IgD-negative memory B cell (primary cell): ENCODE results near the gene FGFR3. TPM values are rescaled to one million over a fixed set of nuclear protein-coding genes. Genes with fewer than 3 reads are reported as not detected.

ENCODE experiments used
- H3K27ac Mint-ChIP-seq, 3 donors: one replicate each; pipeline ENCODE4 v1.8.0; 2020 to 2022; ENCODE audit warnings: mild to moderate bottlenecking in 3 of 3, mixed read lengths in 3 of 3, moderate library complexity in 1 of 3
- H3K27me3 Mint-ChIP-seq: one replicate; pipeline ENCODE4 v1.8.0; 2021; ENCODE audit warnings: mixed read lengths
- H3K36me3 Mint-ChIP-seq: one replicate; pipeline ENCODE4 v1.8.0; 2020; ENCODE audit warnings: mild to moderate bottlenecking, mixed read lengths
- H3K4me1 Mint-ChIP-seq, 3 donors: one replicate each; pipeline ENCODE4 v1.8.0; 2020 to 2022; ENCODE audit warnings: mixed read lengths in 3 of 3, mild to moderate bottlenecking in 1 of 3
- H3K4me3 Mint-ChIP-seq, 4 donors: one replicate each; pipeline ENCODE4 v1.8.0; 2020 to 2022; ENCODE audit warnings: mild to moderate bottlenecking in 4 of 4, mixed read lengths in 4 of 4, moderate library complexity in 3 of 4
- H3K9me3 Mint-ChIP-seq, 3 donors: one replicate each; pipeline ENCODE4 v1.8.0; 2020 to 2021; ENCODE audit warnings: mixed read lengths in 3 of 3, mild to moderate bottlenecking in 1 of 3
- polyA plus RNA-seq: library from polyadenylated mRNA; unstranded; fragments of 300-500 nt; fragmentation: Illumina TruSeq; gene quantifications from one replicate; pipeline ENCODE4 v1.2.3, GENCODE V29; 2021

Gene FGFR3
- polyA plus RNA-seq, 1 donor from 2014 or later, result 0.45 TPM

DNA sequence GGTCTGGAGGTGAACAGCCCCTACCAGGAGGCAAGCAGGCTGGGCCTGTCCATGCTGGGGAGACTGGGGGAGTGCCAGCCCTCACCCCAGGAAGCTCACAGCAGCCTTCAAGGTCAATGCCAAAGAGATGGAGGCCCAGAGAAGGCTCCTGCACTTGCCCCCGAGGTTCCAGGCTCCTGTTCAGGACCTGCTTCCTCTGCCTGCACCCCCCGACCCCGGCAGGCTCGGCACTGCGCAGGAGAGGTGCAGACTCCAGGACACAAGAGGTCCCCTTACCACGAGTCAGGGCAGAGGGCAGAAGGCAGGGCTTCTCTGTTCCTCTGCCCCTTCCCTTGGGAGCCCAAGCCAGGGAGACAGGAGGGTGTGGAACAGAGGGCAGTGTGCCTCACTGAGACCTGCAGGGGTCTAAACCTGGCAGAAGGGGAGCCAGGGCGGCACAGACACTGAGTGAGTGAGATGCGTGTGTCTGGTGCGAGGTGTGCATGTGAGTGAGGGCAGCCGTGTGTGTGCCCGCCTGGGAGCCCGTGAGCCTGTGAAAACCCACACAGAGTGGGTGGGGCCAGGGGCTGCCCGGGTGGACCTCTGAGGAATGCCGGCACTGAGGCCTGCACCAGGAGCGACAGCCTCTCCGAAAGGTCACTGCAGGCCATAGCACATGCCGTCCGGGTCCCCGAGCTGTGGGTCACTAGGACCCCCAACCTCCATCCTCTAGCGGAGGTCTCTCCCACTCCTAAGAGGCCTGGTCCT, 30.7 kb upstream of the FGFR3 start:
- H3K36me3 Mint-ChIP-seq, result no peaks in the 10 kb centered on the region
- H3K27ac Mint-ChIP-seq, result no peak overlapping the region
- H3K4me3 Mint-ChIP-seq, result peak overlapping the region in 1 of 4 donors; percentile 50
- no peaks in the 10 kb centered on the region for H3K9me3 Mint-ChIP-seq
- H3K4me1 Mint-ChIP-seq, result no peaks in the 10 kb centered on the region
- peaks cover 10% of the 10 kb centered on the region for H3K27me3 Mint-ChIP-seq

DNA sequence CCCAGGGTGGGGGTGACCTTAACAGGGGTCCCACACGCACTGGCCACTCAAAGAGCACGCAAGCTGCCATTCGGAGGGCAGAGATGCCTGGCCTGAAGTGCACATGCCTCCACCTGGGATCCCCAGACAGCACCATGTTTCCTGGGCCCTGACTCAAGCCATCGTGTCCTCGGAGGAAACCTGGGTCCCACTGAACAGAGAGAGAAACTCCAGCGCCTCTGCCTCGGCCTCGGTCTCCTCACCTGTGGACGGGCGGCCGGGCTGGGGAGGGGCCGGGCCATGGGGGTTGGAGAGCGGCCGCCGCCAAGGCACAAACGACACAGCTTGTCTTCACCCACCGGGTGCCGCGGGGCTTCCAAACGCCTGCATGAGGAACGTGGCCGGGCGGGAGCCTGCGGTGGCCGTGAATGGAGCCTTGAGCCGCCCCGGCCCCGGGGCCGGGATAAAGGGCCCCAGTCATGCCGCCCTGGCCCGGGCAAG, 30.0 kb upstream of the FGFR3 start:
- Mint-ChIP-seq H3K27me3 (peaks cover 13% of the 10 kb centered on the region), H3K4me3 (no peak overlapping the region), H3K27ac (no peak overlapping the region), H3K4me1 (no peaks in the 10 kb centered on the region), H3K36me3 (no peaks in the 10 kb centered on the region), H3K9me3 (no peaks in the 10 kb centered on the region)

DNA sequence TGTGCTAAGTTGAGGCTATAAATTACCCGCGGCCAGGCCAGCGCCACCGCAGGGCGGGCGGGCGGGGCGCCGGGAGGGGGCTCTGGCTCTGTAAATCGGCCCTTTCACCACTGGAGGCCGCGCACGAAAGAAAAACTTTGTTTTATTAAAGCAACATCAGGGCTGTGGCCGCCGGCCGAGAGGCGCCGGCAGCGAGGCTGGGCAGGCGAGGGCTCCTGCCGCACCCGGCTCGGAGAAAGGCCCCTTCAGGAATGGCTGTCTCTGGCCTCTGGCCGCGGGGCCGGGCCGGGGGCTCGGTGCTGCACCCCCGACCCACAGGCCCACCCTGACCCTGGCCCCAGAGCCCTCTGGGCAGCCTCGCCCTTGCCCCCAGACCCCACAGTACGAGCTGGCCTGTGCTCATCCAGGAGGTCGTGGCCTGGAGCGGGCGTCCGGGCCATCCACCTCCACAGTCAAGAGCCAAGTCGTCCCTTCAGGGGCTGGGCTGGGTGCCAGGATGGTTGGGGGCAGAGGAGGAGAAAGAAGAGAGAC, 29.5 kb upstream of the FGFR3 start:
- H3K4me3 Mint-ChIP-seq, result peak overlapping the region in 1 of 4 donors; percentile 27
- H3K36me3 Mint-ChIP-seq, result no peaks in the 10 kb centered on the region
- peaks cover 0 to 2% (median 2%) of the 10 kb centered on the region in 3 donors for H3K4me1 Mint-ChIP-seq
- peaks cover 16% of the 10 kb centered on the region for H3K27me3 Mint-ChIP-seq
- H3K9me3 Mint-ChIP-seq, result no peaks in the 10 kb centered on the region
- no peak overlapping the region for H3K27ac Mint-ChIP-seq

DNA sequence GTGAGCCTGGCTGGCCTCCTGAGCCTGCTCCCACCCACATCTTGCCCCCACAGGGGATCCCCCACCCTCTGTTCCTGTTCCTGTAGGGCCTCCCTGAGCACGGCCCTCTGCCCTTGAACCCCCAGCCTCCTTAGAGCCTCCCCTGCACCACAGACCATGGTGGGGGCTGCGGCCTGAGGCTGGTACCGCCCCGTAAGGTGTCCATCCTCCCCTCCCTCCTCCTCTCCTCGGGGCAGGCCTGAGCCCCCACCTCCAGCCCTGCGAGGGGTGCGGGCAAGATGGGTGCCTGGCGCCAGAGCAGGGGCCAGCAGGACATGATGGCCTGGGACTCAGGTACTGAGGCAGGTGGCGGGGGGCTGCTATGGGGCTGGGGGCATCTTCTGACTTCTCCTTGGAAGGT, 28.4 kb upstream of the FGFR3 start:
- Mint-ChIP-seq H3K4me3 (peak overlapping the region in 1 of 4 donors; percentile 10), H3K27me3 (peaks cover 16% of the 10 kb centered on the region), H3K9me3 (no peaks in the 10 kb centered on the region), H3K27ac (no peak overlapping the region), H3K36me3 (no peaks in the 10 kb centered on the region), H3K4me1 (peaks cover 0 to 4% (median 2%) of the 10 kb centered on the region in 3 donors)

DNA sequence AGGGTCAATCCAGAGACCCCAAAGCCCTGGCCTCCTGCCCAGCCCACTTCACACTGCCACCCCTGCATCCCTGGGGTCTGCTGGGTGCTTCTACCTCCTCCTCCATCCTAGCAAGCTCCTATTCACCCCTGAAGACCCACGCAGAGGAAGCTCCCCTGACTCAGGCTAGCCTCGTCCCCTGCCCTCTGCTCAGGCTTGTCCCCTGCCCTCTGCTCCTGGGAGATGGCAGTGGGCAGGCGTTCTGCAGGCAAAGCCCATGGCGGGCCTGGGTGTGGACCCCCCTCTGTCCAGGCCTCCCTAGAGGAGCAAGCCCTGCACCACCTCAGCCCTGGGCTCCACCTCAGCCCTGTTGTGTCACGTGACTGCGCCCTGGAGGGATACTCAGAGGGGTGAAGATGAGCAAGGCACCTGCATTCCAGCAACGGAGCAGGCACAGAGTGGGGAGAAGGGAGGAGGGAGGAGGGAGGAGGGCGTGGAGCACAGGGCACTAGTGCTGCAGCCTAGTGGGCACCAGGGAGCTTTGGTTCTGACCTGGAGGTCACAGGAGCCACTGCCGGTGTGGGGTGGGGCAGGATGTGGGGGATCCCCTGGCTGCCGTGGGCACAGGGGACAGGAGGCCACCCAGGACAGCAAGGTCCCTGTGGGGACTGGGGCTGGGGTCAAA, 27.6 kb upstream of the FGFR3 start:
- H3K36me3 Mint-ChIP-seq, result no peaks in the 10 kb centered on the region
- H3K4me3 Mint-ChIP-seq, result peak overlapping the region in 2 of 4 donors; percentile 65 to 78
- H3K27ac Mint-ChIP-seq, result no peak overlapping the region
- H3K27me3 Mint-ChIP-seq, result peaks cover 16% of the 10 kb centered on the region
- no peaks in the 10 kb centered on the region for H3K9me3 Mint-ChIP-seq
- H3K4me1 Mint-ChIP-seq, result peaks cover 0 to 4% (median 2%) of the 10 kb centered on the region in 3 donors

DNA sequence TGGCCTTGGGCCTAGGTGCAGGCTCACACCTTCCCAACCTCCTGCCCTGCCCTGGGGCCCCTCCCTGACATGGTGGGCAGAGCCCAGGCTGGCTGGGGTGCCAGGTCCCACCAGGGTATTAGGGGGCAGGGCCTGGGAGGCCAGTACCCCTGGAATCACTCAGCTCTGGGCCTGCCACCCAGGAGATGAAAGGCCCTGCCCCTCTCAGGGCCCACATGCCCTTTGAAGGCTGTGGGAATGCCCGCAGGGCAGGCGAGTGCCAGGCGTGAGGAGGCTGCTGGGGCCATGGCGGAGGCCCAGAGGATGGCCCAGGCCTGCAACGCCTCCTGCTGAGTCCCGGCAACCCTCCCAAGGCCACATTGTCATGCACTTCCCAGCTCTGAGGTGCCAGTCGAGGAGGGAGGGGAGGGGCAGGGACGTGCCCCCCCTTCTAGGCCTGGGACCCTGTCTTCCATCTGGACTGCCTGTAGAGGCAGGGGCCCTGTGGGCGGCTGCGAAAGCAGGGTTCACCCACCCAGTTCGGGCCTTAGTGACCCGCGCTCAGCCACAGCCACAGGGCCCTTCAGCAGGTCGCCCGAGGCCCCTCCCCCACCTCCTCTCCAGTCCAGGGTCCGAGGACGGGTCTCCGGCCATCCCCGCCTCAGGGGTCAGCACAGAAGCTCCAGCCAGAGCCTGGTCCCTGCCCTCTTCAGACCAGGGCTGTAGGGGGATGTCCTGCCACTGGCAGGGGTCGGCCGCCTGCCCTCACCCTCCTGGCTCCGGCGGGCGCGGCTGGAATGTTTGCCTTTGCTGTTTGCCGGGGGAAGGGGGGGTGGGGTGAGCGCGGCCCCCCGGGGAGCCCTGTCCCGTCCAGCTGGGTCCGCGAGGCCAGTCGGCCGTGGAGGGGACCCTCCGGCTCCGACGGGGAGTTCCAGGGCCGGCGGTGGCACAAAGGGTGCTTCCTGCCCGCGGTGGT, 26.7 kb upstream of the FGFR3 start:
- Mint-ChIP-seq H3K9me3 (no peaks in the 10 kb centered on the region), H3K27ac (no peak overlapping the region), H3K27me3 (peaks cover 17% of the 10 kb centered on the region), H3K4me3 (peak overlapping the region in 1 of 4 donors; percentile 8), H3K4me1 (peaks cover 0 to 4% (median 2%) of the 10 kb centered on the region in 3 donors), H3K36me3 (no peaks in the 10 kb centered on the region)

DNA sequence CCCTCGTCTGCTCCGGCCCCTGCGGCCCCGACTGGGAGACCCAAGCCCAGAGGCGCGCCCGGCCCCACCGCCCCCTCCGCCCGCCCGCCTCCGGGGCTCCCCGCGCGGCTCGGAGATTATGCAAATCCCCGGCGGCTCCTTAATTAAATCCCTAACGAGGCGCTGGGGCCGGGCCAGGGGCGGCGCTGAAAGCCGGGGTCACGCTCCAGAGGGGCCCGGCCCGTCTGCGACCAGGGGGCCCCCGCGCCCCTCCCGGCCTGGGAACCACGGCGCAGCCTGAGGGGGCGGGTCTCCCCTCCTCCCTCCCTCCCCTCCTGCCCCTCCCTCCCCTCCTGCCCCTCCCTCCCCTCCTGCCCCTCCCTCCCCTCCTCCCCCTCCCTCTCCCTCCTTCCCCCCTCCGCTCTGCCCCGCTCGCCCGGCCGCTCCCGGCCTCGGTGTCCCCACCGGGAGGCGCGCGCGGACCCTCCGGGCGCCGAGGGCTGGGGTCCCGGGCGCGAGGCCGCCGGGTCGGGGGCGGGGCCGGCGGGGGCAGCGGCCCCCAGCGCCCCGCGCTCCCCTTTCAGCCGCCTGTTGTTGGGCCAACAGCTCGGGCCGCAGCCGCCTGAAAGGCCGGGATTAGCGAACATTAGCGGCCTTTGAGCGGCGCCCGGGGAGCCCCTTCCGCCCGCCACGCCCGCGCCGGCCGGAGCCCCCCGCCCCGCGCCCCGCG, 25.9 kb upstream of the FGFR3 start:
- H3K9me3 Mint-ChIP-seq, result no peaks in the 10 kb centered on the region
- peaks cover 19% of the 10 kb centered on the region for H3K27me3 Mint-ChIP-seq
- H3K27ac Mint-ChIP-seq, result no peak overlapping the region
- no peak overlapping the region for H3K4me3 Mint-ChIP-seq
- H3K4me1 Mint-ChIP-seq, result peaks cover 0 to 4% (median 2%) of the 10 kb centered on the region in 3 donors
- H3K36me3 Mint-ChIP-seq, result no peaks in the 10 kb centered on the region

DNA sequence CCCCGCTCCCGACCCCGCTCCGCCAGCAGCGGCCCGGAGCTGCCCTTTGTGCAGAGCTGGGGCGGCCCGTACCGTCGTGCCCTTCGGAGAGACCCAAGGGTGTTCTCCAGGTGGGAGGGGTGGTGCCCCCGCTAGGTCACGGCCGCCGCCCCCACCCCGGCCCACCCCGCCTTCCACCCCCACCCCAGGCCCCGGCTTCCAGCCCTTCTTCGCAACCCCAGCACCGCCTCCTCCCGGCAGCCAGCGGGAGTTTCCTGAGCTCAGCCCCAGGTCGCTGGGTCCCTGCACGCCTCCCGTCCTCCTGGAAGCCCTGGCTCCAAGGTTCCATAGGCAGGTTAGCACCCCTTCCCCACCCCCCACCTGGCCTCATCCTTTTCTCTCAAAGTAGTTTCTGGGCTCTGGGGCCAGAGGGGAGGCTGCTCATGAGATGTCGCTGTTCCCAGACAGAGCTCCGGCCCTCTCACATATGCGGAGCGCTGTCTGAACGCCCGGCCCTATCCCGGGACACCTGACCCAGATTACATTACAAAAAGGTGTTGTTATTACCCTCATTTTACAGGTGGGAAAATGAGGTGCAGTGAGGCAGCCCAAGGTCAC, 25.2 kb upstream of the FGFR3 start:
- H3K9me3 Mint-ChIP-seq, result no peaks in the 10 kb centered on the region
- peaks cover 0 to 4% (median 2%) of the 10 kb centered on the region in 3 donors for H3K4me1 Mint-ChIP-seq
- no peak overlapping the region for H3K27ac Mint-ChIP-seq
- peak overlapping the region; percentile 50 to 85 (median 70) for H3K4me3 Mint-ChIP-seq
- H3K36me3 Mint-ChIP-seq, result no peaks in the 10 kb centered on the region
- peaks cover 17% of the 10 kb centered on the region for H3K27me3 Mint-ChIP-seq

DNA sequence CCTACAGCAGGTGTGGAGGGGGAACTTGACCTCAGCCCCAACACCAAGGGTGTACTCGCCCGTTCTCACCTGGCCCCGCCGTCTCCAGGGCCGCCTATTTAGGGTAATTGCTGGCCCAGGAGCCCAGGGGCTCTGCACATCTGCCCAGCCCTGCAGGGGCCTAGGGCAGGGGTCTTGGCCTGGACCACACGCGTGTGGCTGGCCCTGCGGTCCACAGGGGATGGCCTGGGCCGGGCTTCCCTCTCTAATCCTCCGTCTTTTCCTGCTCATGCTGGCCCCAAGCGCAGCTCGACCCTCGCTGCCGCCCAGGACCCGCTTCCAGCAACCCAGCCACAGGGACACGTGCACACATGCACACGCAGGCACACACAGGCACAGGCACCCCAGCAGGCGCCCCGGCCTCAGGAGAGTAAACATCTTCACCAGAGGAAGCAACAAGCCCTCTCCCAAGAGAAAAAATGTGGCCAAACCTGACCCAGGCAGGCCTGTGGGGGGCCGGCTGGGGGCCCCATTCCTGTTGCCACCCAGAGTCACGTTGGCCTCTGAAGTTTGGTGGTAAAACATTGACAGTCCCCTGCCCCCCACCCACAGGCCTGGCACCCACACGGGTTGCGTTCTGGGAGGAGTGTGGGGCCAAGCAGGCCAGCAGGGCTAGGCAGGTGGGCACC, 24.6 kb upstream of the FGFR3 start:
- Mint-ChIP-seq H3K36me3 (no peaks in the 10 kb centered on the region), H3K9me3 (no peaks in the 10 kb centered on the region), H3K4me1 (peaks cover 0 to 4% (median 2%) of the 10 kb centered on the region in 3 donors), H3K27me3 (peaks cover 19% of the 10 kb centered on the region), H3K4me3 (peak overlapping the region; percentile 59 to 85 (median 72)), H3K27ac (no peak overlapping the region)

DNA sequence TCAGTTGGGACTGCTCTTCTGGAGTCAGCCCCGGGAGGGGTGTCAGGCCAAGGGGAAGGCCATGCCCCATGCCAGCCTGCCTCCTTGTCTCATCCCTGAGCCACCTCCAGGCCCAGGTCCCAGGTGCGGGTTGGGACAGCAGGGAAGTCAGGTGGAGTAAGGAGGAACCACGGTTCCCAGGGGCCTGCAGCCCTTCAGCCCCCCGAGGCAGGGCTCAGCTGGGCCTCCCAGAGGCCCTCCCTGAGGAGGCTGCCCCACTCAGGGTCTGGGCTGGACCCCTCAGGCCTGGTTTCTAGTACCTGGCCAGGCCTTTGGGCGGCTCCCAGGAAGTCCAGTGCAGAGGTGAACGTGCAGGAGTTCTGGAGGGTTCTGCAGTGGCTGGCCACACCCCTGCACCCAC, 23.4 kb upstream of the FGFR3 start:
- Mint-ChIP-seq H3K4me3 (peak overlapping the region in 2 of 4 donors; percentile 17 to 62), H3K27ac (no peak overlapping the region), H3K27me3 (peaks cover 20% of the 10 kb centered on the region), H3K9me3 (no peaks in the 10 kb centered on the region), H3K4me1 (peaks cover 0 to 4% (median 2%) of the 10 kb centered on the region in 3 donors), H3K36me3 (no peaks in the 10 kb centered on the region)

DNA sequence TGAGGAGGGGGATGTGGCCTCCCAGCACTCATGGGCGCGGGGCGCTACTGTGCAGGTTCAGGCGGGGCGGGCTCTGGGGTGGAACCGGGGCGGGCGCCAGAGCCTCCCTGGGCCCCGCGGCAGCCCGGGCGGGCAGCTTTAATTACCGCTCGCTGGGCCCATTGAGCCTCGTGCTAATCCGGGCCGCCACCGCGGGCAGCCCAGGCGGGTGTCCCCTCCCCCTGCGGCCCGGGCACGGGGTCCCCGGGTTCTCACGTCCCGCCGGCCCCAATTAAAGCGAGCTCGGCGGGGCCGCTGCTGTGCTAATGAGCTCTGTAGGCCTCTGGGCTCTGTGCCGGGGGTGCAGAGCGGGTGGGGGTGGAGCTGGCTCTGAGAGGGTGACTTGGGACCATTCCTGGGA, 22.8 kb upstream of the FGFR3 start:
- no peak overlapping the region for H3K4me3 Mint-ChIP-seq
- H3K36me3 Mint-ChIP-seq, result no peaks in the 10 kb centered on the region
- peaks cover 18% of the 10 kb centered on the region for H3K27me3 Mint-ChIP-seq
- H3K27ac Mint-ChIP-seq, result no peak overlapping the region
- H3K4me1 Mint-ChIP-seq, result peaks cover 0 to 4% (median 2%) of the 10 kb centered on the region in 3 donors
- no peaks in the 10 kb centered on the region for H3K9me3 Mint-ChIP-seq

DNA sequence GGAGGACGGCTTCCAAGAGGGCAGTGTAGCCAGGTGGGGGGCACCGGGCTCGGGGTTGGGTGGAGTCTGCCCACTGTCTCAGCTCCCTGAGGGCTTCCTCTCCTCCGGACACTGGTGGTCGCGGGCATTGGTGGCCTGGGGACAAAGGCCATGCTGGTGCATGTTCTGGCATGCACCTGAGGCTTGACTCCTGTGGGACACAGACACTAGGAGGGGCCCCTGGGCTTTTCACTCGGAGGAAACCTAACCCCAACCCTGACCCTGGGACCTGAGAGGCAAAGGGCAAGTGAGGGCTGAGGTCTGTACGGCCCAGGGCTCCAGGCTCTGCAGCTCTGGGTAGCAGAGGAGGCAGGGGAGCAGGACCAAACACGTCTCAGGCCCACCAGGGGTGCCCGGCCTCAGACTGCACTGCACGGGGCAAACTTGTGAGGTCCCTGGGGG, 22.3 kb upstream of the FGFR3 start:
- Mint-ChIP-seq H3K9me3 (no peaks in the 10 kb centered on the region), H3K4me1 (peaks cover 0 to 4% (median 2%) of the 10 kb centered on the region in 3 donors), H3K4me3 (no peak overlapping the region), H3K36me3 (no peaks in the 10 kb centered on the region), H3K27ac (no peak overlapping the region), H3K27me3 (peaks cover 17% of the 10 kb centered on the region)

DNA sequence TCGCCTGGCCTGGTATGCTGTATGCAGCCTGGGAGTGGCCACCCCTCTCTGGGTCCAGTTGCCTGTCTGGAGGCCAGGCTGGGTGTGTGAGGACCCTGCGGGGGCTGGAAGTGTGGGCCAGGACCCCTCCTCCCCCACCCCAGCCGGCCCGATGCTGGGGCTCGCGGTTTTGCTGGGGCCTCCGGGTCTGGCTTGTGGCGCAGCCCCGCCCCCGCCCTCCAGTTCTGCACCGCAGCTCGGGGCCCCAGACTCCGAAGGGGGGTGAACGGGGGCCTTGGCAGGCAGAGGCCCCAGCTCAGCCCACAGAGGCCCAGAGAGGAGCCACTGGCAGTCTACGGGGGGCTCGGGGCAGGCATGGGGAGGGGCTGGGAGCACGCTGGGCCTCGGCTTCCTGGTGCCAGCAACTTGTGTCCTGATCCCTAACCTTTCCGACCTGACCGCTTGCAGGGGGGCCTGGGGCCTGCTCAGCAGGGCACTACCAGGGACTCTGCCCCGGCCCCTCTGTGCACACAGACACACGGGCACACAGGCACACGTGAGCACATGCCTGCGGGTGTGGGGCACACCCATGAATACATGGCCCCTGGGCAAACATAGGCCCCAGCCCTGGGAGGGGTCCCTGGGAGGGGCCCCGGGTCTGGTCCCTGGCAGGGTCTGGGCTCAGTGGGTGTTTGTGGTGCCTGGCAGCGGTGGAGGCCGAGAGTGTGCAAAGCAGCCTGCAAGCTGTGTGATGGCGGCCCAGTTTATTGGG, 21.4 kb upstream of the FGFR3 start:
- Mint-ChIP-seq H3K9me3 (no peaks in the 10 kb centered on the region), H3K27me3 (peaks cover 17% of the 10 kb centered on the region), H3K36me3 (no peaks in the 10 kb centered on the region), H3K4me3 (peak overlapping the region in 1 of 4 donors; percentile 32), H3K4me1 (peaks cover 0 to 6% (median 2%) of the 10 kb centered on the region in 3 donors), H3K27ac (no peak overlapping the region)
